ENCODE data around the gene CEP57L1. TPM values are rescaled to one million over a fixed set of nuclear protein-coding genes. Genes with fewer than 3 reads are reported as not detected.

CEP57L1 gene
- total and polyA plus RNA-seq, 2 experiments from 2014 or later = 11.9 to 18.7 TPM

DNA sequence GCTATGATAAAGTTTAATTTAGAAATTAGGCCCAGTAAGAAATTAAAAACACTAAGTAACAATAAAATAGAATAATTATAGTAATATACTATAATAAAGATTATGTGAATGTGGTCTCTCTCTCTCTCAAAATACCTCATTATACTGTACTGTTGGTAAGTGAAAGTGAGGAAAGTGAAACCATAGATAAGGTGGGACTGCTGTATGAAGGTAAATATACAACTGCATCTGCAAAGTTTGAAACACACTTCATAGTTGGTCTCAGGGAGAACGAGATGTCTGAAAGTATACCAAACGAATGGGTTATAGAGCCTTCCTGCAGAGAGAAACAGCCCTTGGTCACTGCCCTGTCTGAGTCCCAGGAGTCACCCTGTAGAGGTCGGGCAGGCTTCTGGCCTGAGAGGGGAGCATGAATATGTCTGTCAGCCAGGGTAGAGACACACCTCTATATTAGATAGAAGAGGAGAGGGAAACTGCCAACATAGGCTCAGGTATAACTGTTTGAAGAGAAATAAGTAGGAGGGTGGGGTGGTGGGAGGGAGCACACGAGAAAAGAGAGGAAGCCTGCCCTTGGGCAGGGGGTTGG lies 32.4 kb upstream of the CEP57L1 start:
- no peaks in the 10 kb centered on the region for H3K9me3 ChIP-seq (ENCODE audit: low read depth)
- 85% methylated on average over 4 of the region's 4 CpGs for WGBS (ENCODE audit: low lambda C conversion rate, missing lambda C conversion rate)
- H3K36me3 ChIP-seq (replicated peaks; ENCODE audit: insufficient read depth, low read depth) = no peaks in the 10 kb centered on the region
- peaks cover 4% of the 10 kb centered on the region for H3K4me1 ChIP-seq (ENCODE audit: insufficient read depth)
- DNase-seq (ENCODE audit: low spot score) = no peak
- no peak overlapping the region for H3K4me2 ChIP-seq
- H3K79me2 ChIP-seq = peaks cover 22% of the 10 kb centered on the region
- no peaks in the 10 kb centered on the region for H3K9me2 ChIP-seq (replicated peaks; ENCODE audit: insufficient read depth)
- H2AFZ ChIP-seq = no peak overlapping the region
- H3K27me3 ChIP-seq = no peaks in the 10 kb centered on the region
- TF ChIP-seq EZH2phosphoT487 (IDR thresholded peaks at IDR 0.05; ENCODE audit: low read depth, severe bottlenecking, unreplicated experiment) (no peak), EZH2 (IDR thresholded peaks at IDR 0.05; ENCODE audit: borderline replicate concordance) (no peak)
- H3K4me3 ChIP-seq = no peak overlapping the region
- H3K27ac ChIP-seq = no peak overlapping the region
- no peaks in the 10 kb centered on the region for H4K20me1 ChIP-seq (ENCODE audit: insufficient read depth, poor library complexity, severe bottlenecking)

DNA sequence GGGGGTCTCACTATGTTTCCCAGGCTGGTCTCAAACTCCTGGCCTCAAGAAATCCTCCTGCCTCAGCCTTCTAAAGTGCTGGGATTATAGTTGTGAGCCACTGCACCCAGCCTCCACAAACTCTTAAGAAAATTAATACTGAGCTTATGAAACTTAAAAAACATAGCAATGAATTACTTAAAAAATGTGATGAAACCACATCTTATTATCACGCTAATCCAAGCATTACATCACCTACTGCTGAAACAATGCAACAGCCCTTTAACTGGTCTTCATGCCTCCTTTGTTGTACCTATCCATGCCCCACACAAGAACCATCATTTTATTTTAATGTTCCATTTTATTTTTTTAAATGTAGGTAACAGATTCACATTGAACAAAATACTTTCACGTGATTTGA lies 25.6 kb upstream of the CEP57L1 start:
- no peak for DNase-seq (ENCODE audit: low spot score)
- Histone ChIP-seq H3K36me3 (replicated peaks; ENCODE audit: insufficient read depth, low read depth) (no peaks in the 10 kb centered on the region), H3K9me2 (replicated peaks; ENCODE audit: insufficient read depth) (no peaks in the 10 kb centered on the region), H3K4me3 (no peak overlapping the region), H3K9me3 (ENCODE audit: low read depth) (no peaks in the 10 kb centered on the region), H3K27me3 (no peaks in the 10 kb centered on the region), H2AFZ (no peak overlapping the region), H3K27ac (no peak overlapping the region), H3K79me2 (peaks cover 21% of the 10 kb centered on the region), H4K20me1 (ENCODE audit: insufficient read depth, poor library complexity, severe bottlenecking) (no peaks in the 10 kb centered on the region), H3K4me2 (no peak overlapping the region), H3K4me1 (ENCODE audit: insufficient read depth) (peaks cover 17% of the 10 kb centered on the region)
- TF ChIP-seq EZH2 (IDR thresholded peaks at IDR 0.05; ENCODE audit: borderline replicate concordance) (no peak), EZH2phosphoT487 (IDR thresholded peaks at IDR 0.05; ENCODE audit: low read depth, severe bottlenecking, unreplicated experiment) (no peak)
- TF ChIP-seq, protein P1, sequence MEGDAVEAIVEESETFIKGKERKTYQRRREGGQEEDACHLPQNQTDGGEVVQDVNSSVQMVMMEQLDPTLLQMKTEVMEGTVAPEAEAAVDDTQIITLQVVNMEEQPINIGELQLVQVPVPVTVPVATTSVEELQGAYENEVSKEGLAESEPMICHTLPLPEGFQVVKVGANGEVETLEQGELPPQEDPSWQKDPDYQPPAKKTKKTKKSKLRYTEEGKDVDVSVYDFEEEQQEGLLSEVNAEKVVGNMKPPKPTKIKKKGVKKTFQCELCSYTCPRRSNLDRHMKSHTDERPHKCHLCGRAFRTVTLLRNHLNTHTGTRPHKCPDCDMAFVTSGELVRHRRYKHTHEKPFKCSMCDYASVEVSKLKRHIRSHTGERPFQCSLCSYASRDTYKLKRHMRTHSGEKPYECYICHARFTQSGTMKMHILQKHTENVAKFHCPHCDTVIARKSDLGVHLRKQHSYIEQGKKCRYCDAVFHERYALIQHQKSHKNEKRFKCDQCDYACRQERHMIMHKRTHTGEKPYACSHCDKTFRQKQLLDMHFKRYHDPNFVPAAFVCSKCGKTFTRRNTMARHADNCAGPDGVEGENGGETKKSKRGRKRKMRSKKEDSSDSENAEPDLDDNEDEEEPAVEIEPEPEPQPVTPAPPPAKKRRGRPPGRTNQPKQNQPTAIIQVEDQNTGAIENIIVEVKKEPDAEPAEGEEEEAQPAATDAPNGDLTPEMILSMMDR (IDR thresholded peaks at IDR 0.05; ENCODE audit: poor library complexity) = no peak
- WGBS (ENCODE audit: low lambda C conversion rate, missing lambda C conversion rate) = 97% methylated on average over 2 of the region's 2 CpGs

GRCh38 chr6:109071125-109071917 lies 24.0 kb upstream of the CEP57L1 start:
- Histone ChIP-seq H3K36me3 (replicated peaks; ENCODE audit: insufficient read depth, low read depth) (no peaks in the 10 kb centered on the region), H3K27me3 (no peaks in the 10 kb centered on the region), H3K9me3 (ENCODE audit: low read depth) (no peaks in the 10 kb centered on the region), H3K4me3 (no peak overlapping the region), H2AFZ (no peak overlapping the region), H4K20me1 (ENCODE audit: insufficient read depth, poor library complexity, severe bottlenecking) (no peaks in the 10 kb centered on the region), H3K9me2 (replicated peaks; ENCODE audit: insufficient read depth) (no peaks in the 10 kb centered on the region), H3K4me2 (peak overlapping the region; percentile 17), H3K4me1 (ENCODE audit: insufficient read depth) (peaks cover 17% of the 10 kb centered on the region), H3K27ac (no peak overlapping the region), H3K79me2 (peaks cover 16% of the 10 kb centered on the region)
- TF ChIP-seq, protein P1 (IDR thresholded peaks at IDR 0.05; ENCODE audit: poor library complexity) = no peak
- TF ChIP-seq EZH2phosphoT487 (IDR thresholded peaks at IDR 0.05; ENCODE audit: low read depth, severe bottlenecking, unreplicated experiment) = no peak
- TF ChIP-seq EZH2 (IDR thresholded peaks at IDR 0.05; ENCODE audit: borderline replicate concordance) = no peak
- no peak for DNase-seq (ENCODE audit: low spot score)
- WGBS (ENCODE audit: low lambda C conversion rate, missing lambda C conversion rate) = 35% methylated on average over 7 of the region's 7 CpGs
